Right kidney (tissue), 1 donor: ENCODE results near the gene APBA2.
A peak's percentile ranks its signal among the peaks of the same experiment; 100 is the strongest.

Source experiments
- DNase-seq: peaks from one replicate; pipeline ENCODE4 v3.0.0-alpha.2; 2016

APBA2 gene

DNA sequence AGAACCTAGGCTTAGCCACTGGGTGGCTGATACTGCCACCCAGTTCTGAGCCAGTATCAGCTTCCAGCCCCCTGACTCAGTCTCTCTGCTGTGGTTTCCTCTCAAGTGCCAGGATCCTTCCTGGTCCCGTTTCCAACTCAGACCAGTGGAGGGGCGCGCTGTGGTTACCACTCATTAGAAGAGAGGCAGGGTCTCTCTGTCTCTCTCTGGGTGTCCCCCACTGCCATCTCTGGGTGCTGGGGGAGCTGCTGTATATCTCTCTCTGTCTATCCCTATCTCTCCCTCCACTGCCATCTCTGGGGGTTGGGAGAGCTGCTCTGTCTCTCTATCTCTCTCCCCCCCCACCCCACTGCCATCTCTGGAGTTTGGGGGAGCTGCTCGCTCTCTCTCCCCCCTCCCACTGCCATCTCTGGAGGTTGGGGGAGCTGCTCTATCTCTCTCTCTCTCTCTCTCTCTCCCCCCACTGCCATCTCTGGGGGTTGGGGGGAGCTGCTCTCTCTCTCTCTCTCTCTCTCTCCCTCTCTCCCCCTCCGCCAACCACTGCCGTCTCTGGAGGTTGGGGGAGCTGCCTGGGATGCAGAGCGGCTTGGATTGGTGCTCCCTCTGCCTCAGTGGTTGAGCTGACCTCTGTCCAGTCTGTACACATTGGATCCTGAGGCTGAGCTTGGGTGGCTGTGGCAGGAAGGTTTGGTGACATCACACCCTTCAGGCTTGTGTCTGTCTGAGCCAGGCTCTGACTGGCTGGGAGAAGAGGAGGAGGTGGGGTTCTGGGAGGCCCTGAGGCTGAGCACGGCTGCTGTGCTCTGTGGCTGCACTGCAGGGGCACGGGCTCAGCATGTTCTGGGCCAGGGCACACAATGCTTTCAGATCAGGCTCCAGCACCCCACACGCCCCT is 98.9 kb downstream of the APBA2 start:
- peak; percentile 59 for DNase-seq

DNA sequence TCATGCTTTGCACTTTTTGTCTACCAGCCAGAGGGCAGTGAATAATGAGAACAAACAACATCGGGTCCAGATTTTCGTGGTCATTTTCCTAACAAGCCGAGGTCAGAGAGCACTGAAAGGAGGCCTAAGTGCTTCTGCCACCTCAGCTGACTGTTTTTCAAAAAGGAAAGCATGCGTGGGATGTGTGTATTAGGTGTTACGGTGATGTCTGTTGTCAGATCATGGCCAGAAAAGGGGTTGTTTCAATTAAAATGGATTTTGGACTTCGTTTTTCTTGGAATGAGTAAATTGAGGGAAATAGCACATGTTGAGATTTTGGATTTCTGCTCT is 99.5 kb downstream of the APBA2 start:
- DNase-seq, result no peak

DNA sequence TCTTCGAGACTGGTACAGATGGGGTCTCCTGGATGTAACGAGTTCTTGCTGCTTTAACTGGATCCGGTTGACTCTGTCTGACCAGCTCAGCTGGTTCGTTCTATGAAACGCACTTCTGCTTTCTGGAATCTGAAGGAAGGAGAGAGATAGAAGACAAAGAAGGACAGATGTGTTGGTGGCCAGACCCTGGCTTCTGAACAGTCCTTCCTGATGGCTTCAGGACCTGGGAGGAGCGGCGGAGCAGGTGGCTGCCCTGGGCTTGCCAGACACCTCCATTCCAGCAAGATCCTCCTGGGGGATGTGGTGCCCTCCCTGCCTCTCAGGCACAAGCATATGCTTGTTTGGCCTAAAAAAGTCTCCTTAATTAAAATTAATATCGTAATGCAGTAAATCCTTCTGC is 99.9 kb downstream of the APBA2 start:
- no peak for DNase-seq

DNA sequence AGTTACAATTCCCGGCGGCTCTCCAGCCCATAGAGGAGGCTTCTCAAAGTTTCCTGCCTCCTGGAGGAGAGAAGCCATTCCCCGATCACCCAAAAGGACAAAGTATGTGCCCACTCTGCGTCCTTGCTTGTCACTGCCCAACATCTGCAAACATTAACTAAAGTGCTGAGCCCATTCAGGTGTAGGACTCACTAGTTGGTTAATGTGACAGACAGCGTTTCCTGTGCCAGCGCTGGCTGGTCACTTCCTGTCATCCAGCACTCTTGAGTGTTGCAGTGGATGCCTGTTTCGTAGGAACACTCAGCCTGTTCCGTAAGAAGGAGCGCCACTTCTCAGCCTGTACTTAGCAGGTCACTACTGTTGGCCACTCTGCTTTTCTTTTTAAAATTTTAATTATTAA is 100.3 kb downstream of the APBA2 start:
- DNase-seq, result no peak

DNA sequence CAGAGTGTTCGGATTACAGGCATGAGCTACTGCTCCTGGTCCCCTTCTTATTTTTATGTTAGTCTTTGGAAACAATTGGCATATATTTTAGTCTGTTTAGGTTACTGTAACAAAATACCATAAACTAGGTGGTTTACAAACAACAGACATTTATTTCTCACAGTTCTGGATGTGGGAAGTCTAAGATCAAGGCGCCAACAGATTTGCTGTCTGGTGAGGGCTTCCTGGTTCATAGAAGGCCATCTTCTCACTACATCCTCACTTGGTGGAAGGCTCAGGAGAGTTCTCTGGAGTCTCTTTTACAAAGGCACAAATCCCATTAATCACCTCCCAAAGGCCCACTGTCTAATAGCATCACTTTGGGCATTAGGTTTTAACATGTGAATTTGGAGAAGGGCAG is 101.0 kb downstream of the APBA2 start:
- DNase-seq, result no peak

DNA sequence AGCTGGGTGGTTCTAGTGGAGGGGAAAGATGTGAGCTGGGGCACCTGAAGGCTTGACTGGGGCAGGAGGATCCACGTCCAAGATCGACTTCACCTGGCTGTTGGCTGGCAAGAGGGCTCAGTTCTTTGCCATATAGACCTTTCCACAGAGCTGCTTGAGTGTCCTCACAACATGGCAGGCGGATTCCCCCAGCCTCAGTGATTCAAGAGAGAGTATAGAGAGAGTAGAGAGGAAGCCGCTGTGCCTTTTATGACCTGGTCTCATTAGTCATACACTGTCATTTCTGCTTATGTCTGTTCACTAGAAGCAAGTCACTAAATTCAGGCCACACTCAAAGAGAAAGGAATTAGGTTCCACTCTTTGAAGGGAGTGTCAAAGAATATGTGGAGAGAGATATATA is 101.6 kb downstream of the APBA2 start:
- no peak for DNase-seq

DNA sequence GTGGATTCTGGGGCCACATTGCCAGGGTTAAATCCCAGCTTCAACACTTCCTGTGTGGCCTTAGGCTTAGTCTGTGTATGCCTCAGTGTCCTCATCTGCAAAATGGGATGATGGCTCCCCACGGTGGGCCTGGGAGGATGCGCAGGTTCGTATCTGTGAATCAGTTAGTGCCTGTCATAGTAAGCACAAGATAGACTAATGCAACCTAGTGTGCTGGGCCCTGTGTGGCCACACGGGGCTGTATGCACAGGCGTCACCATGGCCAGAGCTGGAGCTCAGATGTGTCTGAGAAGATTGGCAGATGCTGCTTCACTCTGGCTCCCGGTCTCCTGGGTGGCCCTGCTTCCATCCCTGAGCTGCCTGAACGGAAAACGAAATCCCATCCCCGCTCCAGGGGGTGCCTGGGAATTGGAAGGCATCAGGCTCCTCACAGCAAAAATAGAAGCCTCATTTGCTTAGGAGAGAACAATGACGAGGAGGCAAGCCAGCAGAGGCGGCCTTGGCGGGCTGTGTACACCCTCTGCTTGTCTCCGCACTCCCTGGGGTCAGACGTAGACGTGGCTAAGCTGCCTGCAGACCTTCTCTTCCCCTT is 103.6 kb downstream of the APBA2 start:
- no peak for DNase-seq

DNA sequence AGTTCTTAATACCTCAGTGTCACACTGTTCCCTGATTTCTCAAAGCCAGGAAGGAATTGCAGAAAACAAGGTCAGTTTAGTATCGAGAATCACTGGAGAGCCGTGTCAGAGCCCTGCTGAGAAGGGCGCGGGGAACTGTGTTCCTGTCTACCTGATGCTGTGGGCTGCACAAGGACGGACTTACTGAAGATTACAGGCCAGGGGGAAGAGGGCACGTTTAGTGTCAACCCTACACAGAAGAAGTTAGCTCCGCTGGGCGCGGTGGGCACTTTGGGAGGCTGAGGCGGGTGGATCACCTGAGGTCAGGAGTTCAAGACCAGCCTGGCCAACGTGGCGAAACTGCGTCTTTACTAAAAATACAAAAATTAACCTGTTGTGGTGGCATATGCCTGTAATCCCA is 104.1 kb downstream of the APBA2 start:
- DNase-seq, result no peak

GRCh38 chr15:28990390-28990789 is 104.6 kb downstream of the APBA2 start:
- no peak for DNase-seq

DNA sequence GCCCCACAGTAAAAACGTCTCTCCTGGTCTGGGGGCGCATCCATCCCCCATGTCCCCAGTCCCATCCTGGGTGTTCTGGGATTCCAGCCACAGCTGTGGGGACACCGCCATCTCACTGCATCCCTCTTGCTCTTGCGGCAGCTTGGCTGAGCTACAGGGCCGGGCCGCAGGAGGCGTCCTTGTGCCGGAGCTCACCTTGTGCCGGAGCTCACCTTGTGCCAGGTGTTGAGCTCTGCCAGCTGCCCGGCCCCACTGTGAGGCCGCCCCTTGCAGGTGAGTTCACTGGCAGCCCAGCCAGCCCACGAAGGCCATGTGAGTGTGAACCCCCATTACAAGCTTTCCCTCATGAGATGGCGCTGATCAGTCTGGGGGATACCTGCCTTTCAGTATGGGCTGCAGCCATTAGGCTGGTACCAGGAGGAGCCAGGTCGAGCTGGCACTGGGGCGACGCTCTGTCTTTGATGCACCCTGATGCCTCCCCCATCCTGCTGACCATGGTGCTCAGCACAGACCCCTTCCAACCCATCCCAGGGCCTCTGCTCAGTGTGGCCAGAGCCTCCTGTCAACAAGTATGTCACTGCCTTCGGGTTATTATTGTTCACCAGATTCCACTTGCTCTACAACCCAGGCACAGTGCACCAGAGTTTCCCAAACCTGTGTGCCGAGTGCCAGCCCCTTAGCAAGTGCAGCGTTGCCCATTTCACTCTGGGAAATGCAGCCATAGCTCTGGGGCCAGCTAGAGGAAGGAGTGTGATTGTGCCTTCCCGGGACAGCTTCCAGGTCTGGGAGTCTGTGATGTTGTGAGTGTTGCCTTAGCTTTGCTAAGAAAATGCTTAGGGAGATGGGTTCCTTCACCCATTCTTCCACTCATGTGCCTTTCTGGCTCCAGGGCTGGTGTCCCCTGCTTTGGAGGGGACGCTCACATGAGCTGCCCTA is 105.7 kb downstream of the APBA2 start:
- no peak for DNase-seq

- DNase-seq, result no peak
Observed at GRCh38 chr15:28992336-28992864, 106.6 kb downstream of the APBA2 start.

DNA sequence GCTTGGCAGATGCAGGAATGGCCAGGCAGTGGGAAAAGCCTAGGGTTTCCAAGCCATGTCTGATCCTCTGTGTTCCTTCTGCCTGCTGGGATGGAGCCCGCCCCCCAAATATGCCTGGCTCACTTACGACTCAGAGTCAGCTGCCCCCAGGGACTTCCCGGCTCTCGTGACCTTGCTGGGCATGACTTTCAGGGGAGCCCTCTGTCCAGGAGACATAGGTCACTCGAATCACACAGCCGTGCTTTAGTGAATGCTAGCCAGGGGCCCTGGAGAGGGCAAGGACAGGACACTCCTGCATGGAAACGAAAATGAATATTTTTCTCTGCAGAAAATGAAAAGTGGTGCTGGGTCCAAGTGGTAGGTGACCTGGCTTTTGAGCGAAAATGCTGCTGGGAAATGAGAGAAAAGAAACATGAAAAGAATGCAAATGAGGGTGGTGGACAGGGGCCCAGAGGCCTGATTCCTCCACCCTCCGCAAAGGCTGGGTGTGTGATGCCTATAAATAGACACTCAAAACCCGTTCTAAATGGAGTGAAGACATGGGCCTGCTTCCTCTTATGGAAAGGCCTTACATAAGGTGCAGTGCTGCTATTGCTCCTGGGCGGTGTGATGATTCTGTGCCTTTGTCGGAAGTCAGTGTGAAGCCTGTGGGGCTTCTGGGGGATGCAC is 107.4 kb downstream of the APBA2 start:
- no peak for DNase-seq

GRCh38 chr15:28993720-28994053 is 107.9 kb downstream of the APBA2 start:
- no peak for DNase-seq

GRCh38 chr15:28994142-28994830 is 108.5 kb downstream of the APBA2 start:
- no peak for DNase-seq

DNA sequence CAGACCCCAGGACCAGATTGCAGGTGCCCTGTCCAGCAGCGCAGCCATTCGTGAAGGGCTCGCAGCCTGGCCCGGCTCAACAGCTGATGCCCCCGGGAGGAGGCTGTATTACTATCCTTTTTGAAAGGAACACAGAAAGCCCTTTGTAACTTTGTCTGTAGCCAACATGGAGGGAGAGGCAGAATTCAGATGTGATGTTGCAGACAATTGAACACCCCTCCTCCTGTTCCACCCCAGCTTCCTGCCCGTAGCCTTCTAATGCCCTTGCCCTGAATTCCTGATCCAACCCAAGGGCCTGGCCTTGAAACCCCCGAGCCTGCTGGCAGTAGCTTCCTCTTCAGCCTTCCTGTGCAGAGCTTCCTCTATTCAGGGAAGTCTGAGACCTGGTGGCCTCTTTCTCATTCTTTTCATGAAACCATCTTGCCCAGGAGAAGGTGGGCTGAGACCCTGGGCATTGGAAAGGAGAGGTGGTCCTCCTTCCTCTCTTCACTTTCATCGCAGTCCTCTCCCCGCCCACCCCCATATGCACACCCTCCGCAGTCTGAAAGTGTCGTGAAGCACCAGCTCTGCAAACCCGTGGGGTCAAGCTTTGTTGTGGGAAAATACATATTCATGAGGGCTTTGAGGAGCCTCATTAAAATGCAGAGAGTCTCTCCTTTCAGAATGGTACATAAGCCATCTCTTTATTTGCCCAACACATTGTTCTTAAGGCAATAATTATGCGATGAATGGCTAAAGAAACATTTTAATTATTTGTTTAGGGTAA is 109.2 kb downstream of the APBA2 start:
- DNase-seq, result no peak

DNA sequence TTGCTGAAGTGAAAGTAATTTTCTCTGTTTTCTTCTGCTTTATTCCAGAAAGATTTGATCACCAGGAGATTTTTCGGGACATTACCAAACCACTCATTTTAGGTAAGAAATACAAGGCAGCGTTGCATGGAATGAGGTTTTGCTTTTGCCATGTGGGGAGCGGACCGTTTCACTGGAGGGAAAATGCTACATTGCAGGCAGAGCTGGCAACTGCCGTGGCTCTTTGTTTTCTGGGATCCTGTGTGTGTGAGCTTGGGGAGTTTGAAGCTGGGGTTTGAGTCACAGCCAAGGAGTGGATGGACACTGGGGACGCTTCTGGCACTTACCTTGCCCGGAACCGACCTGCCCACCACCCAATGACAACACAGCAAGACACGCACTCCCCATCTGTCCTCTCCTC is 109.9 kb downstream of the APBA2 start:
- DNase-seq, result no peak

DNA sequence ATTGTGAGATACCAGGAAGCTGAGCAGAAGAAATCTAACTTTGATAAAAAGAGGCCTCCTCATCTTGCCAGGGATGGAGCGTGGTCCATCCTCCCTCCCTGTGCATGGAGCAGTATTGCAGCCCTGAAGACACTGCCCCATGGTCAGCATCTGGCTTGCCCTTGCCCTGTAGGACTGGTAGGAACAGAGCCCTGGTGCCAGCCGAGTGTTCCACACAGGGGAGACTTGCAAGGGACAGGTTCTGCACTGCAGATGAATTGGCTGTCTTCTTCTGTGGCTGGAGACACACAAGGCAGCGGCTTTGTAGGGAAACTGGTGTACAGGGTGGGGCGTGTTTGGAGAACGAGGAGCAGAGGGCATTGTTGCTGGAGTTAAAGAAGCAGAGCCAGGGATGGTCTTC is 110.5 kb downstream of the APBA2 start:
- no peak for DNase-seq

DNA sequence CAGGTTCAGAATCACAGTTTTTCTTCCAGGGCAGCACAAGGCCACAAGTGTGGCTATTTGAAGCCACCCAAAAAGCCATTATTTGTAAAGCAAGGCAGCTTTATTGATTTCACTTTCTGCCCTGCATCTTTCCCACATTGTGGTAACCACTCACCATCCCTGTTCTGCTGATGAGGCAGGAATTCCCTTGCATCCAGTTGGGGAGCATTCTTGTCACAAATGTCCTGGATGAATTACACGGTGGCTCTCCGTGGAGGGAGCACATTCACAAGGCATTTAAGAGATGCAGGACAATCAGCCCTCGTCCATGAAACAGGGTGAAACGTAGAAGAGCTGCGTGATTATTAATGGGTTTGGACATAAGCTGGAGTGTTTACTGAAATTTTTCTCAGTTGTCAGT is 111.2 kb downstream of the APBA2 start:
- no peak for DNase-seq

GRCh38 chr15:28997791-28998190 is 112.0 kb downstream of the APBA2 start:
- no peak for DNase-seq

DNA sequence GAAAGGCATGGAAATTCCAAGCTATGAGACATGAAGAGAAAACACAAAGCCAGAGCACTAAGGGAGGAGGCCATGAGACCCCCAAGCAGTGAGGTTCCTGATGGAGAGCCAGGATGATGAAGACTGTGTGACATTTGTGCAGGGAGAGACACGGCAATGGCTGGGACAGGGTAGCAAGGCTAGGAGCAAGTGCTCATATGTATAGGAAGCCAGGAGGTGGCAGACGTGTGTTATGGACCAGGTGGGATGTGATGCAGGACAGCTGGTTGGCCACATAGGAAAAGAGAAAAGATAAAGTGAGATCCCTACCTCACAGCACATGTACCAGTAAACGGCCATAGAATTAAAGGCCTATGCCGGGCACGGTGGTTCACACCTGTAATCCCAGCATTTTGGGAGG is 112.7 kb downstream of the APBA2 start:
- no peak for DNase-seq
